Stimulated activated CD4-positive, alpha-beta T cell treated with anti-CD3 and anti-CD28 coated beads, Interleukin-1b, Interleukin-23, amount 100 ng/mL, for 4 hours (primary cell): ENCODE data around the gene MARCKSL1.
A peak's percentile ranks its signal among the peaks of the same experiment; 100 is the strongest.

Source experiments
- DNase-seq, 2 donors: peaks; one replicate each; pipeline ENCODE4 v3.0.0-alpha.2; 2020; ENCODE audit warnings: low read depth in 2 of 2

Gene MARCKSL1

DNA sequence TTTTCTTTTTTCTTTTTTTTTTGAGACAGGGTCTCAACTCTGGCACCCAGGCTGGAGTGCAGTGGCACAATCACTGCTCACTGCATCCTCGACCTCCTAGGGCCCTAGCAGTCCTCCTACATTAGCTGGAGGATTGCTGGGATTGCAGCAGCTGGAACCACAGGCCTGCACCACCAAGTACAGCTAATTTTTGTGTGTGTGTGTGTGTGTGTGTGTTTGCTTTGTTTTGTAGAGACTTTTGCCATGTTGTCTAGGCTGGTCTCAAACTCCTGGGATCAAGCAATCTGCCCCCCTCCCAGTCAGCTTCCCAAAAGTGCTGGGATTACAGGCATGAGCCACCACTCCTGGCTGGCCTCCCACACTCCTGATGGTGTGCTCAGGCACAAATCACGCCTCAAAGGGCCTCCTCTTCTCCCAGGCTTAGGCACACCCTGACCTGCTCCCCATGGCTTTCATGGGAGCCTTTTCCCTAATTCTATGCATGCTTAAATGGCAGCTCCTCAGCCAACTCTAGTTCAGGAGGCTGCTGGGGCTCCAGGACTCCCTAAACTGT lies 16.9 kb upstream of the MARCKSL1 start:
- no peak for DNase-seq

DNA sequence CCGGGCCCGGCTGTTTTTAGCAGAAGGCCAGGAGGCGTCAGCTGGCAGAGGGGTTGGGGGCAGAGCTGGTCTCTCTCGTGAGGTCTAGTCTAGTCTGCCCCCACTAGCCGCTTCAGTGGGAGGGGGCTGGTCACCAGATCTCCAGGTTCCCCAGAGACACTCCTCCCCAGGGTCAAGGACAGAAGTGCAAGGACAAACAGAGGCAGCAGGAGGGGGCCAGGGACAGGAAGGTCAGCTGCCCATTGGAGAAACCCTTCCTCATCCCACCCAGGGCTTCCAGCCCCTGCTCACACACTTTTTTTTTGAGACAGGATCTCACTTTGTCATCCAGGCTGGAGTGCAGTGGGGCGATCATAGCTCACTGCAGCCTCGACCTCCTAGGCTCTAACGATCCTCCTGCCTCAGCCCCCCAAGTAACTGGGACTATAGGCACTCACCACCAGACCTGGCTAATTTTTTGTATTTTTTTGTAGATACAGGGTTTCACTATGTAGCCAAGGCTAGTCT lies 16.3 kb upstream of the MARCKSL1 start:
- no peak for DNase-seq

DNA sequence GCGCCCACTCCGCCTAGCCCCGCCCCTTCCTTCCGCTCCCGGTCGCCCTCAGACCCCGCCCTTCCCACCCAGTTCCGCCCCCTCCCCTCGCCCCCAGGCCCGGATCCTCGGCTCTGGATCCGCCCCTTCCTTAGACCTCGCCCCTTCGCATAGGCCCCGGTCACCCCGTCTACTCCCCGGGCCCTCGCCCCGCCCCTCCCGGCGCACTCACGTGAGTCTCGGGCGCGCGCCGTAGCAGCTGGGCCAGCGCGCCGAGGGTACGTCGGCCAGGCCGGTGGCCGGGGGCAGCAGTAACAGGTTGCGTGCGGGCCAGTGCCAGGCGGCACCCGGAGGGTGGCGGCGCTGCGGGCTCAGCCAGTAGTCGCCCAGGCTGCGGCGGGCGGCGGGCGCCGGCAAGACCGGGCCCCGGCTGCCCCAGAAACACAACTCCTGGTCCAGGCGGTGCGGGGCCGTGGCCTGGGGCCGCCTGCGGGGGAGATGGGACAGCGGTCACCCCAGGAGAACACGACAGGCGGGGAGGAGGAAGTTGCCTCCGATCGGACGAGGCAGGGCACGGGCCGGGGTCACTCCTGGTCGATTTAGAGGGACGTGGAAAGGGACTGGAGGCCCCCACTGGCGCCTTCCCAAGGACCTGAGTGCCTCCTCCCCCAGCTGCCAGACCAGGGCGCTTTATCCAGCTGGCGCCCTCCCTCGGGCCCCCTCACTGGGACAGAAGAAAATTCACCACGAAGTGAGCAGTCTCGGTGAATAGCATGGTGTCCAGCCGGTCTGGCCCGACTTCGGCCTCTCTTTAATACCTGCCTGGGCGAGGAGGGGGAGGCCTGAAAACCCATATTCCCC lies 15.6 kb upstream of the MARCKSL1 start:
- DNase-seq, result peak; percentile 88 to 90

DNA sequence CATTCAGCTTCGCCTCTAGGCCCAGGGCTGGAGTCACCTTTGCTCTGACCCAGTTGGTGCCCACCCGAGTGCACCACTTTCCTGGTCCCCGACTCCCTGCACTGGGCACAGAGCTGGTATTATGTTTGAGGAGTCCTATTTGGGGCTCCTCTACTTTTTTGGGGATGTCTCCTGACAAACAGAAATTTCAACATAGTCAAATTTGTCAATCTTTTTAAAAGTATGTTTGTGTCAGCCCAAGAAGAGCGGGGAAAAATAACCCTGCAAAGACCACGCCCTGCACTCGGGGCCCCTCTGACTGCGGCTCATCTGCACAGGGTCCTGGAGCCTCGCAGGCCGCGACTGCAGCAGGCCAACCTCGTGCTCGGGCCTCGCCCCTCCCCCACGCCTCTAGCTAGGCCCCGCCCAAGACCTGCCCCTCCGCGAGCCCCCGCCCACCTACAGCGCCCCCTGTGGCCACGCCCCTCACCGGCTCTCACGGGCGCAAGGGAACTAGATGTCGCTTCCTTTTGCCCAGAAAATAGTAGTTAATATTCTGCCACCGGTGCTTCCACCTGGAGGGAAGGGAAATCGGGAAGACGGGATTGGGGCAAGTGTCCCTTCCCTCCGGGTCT lies 14.9 kb upstream of the MARCKSL1 start:
- peak; percentile 73 to 80 for DNase-seq

DNA sequence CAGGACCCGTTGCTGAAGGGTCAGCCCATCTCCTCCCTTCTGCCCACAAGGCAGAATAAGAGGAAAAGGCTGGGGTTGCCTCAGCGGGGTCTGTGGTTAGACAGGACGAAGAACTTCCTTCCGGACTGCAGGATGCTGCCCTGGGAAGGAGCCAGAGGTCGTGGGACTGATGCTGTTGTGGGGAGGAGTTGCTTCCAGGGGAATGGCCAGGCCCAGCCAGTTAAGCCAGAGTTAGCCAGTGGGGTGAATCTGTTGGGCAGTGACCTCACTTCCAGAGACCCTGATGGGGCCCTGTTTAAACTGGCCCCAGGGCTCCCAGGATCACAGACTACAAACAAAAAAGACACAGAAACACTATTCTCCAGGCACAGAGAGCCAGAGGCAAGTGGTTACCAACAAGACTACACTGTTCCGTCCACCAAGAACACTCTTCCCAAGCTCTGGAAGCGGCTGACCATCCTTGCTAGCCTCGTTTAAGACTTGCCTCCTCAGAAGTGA lies 13.2 kb upstream of the MARCKSL1 start:
- DNase-seq, result no peak

GRCh38 chr1:32346532-32347157 lies 10.6 kb upstream of the MARCKSL1 start:
- DNase-seq, result no peak

GRCh38 chr1:32345289-32345827 lies 9.3 kb upstream of the MARCKSL1 start:
- no peak for DNase-seq

DNA sequence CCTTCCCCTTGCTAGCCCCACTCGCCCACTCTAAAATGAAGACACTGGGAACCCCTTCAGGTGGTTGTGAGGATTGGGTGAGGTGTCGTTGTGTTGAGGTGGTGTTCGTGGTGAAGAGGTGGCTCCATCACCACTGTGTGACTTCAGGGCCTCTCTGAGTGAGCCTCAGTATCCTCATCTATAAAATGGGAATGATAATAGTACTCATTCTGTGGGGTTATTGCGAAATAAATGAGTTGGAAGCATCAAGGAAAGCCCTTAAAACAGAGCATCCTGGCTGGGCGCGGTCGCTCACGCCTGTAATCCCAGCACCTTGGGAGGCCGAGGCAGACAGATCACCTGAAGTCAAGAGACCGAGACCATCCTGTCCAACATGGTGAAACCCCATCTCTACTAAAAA lies 6.7 kb upstream of the MARCKSL1 start:
- DNase-seq, result no peak

GRCh38 chr1:32341971-32342370 lies 5.9 kb upstream of the MARCKSL1 start:
- no peak for DNase-seq

GRCh38 chr1:32341186-32341757 lies 5.2 kb upstream of the MARCKSL1 start:
- DNase-seq, result no peak

DNA sequence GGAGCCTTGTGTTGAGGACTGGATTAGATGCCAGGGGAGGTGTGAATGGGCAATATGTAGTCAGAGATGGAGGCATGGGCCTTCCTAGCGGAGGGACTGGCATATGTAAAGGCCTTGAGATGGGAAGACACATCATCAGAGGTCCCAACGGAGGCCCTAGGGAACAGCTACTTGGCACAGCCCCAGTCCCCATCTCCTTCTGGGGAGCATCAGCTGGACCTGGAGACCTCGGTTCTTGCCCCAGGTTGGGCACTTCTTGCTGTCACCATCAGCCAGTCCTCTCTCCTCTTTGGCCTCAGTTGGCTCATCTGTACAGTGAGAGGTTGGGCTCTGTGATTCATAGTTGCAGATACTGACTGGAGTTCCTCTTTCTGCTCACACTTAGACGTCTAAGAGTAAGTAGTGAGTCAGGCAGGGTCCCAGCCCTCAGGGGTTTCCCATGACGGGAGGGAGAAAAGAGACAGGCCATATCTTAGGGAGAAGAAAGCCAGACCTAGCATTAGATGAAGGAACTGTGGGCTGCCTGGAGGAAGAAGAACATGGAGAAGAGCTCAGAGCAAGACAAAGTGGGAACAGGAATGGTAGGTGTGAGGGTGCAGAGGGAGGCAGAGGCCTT lies 3.4 kb upstream of the MARCKSL1 start:
- DNase-seq, result peak in 1 of 2 donors; percentile 34

GRCh38 chr1:32338637-32339145 lies 2.7 kb upstream of the MARCKSL1 start:
- no peak for DNase-seq

DNA sequence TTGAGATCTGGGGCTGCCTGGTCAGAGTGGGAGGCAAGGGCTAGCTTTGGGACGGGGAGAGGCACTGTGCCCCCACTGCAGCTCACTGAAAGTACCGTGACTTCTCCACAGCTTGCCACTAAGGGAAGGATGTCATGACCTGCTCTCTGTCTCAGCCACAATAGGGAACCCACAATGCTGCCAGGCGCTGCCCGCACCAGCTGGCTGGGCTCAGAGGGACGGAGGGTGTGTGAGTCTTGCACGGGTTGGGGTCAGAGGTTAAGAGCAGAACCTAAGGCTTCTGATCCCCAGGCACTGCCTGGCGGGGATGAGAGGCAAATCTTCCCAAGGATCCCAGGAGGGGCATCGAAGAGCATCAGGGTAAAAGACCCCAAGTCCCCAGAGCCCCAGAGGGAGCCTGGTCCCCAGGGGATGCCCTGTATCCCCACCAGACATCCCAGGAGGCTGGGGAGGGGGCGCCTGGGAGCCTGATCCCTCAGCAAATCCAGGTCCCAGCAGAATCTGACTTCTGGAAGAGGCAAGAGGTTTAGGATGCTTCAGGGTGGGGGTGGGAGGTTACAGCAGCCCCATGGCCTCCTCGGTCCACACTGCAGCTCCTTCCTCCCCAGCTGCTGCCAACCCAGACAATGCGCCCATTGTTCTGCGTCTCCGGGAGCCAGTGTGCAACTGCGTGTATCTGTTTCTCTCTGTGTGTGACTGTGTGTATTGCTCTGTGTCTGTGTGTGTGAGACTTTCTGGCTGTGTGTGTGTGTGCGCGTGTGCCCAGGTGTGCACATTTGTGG lies 2.0 kb upstream of the MARCKSL1 start:
- DNase-seq, result no peak

DNA sequence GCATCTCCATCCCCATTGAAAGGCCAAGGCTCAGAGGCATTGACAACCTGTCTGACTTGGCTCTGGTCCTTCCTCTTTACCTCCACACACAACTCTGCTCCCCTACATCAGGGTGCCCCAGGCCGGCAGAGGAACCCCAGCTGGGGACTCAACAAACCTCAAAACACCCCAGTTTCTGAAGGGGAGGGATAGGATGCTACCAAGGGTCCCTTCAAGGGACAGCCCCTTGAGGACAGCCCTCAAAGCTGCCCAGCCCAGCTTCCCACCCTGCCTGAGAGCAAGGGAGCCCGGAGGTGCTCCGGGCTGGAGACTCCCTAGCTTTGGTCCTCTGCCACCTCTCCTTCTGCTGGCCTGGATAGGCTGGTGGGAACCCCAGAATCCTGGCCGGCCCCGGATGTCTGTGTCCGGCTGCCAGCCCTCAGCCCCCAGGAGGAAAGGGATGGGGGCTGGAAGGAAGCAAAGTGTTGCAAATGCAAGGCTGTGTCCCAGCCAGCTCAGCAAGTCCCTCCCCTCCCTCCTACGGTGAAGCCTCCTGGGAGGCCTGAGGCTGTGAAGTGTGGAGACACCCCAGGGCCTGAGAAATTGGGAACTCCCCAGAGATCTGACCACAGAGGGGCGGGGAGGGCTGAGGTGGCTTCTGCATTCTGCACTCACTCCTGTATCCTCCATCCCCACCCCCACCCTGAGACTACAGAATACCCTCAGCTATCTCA lies 1.1 kb upstream of the MARCKSL1 start:
- no peak for DNase-seq

- DNase-seq, result no peak
These were observed 529 bp upstream of the MARCKSL1 start for GRCh38 chr1:32336591-32336932.

GRCh38 chr1:32335535-32335789 lies 571 bp downstream of the MARCKSL1 start:
- DNase-seq, result no peak

DNA sequence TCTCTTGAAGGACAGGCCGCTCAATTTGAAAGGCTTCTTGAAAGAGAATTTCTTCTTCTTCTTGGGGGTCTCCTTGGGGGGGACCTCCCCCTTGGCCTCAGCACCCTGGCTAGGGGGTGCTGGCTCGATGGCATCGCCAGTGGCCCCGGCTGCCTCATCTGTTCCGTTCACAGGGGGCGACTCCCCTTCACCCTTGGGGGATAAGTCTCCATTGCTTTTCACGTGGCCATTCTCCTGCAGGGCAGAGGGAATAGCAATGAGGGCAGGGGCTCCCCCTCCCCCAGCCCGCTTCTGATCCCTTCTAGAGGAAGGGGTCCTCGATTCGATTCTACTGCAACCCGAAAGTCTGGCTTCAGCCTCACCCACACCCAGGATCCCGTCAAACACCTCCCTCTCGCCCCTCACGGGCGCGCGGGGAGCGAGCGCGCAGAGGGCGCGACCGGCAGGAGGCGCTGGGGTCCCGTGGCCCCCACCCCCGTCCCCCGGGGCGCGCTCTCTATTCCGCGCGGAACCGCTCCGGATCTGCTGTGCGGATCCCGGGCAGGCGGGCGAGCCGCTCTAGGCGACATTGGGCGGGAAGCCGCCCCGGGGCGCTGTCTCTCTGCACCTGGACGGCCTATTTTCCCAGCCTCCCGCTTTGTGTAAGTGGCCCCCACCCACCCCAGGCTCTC lies 1.0 kb downstream of the MARCKSL1 start:
- peak; percentile 60 for DNase-seq

- DNase-seq, result no peak
These were observed 1.7 kb downstream of the MARCKSL1 start for GRCh38 chr1:32334274-32334861.
